ENCODE results near the gene YPEL2.

Gene YPEL2

GRCh38 chr17:59342681-59343131 lies 11.3 kb downstream of the YPEL2 start:
- no peak overlapping the region for H3K23ac ChIP-seq (ENCODE audit: low read length)
- H4K12ac ChIP-seq (ENCODE audit: low read depth, low read length), result no peak overlapping the region
- H3K9ac ChIP-seq (ENCODE audit: low read length), result no peak overlapping the region
- peaks cover 2 to 7% of the 10 kb centered on the region in 2 experiments for H3K36me3 ChIP-seq (ENCODE audit: control insufficient read depth in 1 of 2, insufficient read depth in 2 of 2, low read length in 2 of 2)
- no peak overlapping the region for H2AK5ac ChIP-seq (ENCODE audit: low read length)
- no peaks in the 10 kb centered on the region for H3K27me3 ChIP-seq (ENCODE audit: insufficient read depth, low read length)
- peak overlapping the region; percentile 34 for H3K4ac ChIP-seq (ENCODE audit: low read depth, low read length)
- peak overlapping the region; percentile 26 for H4K91ac ChIP-seq (ENCODE audit: low read depth, low read length)
- H2BK5ac ChIP-seq (ENCODE audit: low read depth, low read length, poor library complexity), result no peak overlapping the region
- H3K9me3 ChIP-seq (ENCODE audit: insufficient read depth, low read depth, low read length), result no peaks in the 10 kb centered on the region
- H2AFZ ChIP-seq (ENCODE audit: insufficient read depth, low read length, poor library complexity), result no peak overlapping the region
- H3K18ac ChIP-seq (ENCODE audit: low read length), result no peak overlapping the region
- H3K4me1 ChIP-seq (ENCODE audit: control insufficient read depth in 1 of 2, insufficient read depth in 2 of 2, low read length in 2 of 2), result peaks cover 20 to 34% of the 10 kb centered on the region in 2 experiments
- no CpG with 5 or more reads among the region's 4 CpGs for WGBS (ENCODE audit: extremely low coverage, insufficient coverage, insufficient read length)
- no peak overlapping the region for H3K4me2 ChIP-seq (ENCODE audit: low read length)
- no peak overlapping the region for H4K8ac ChIP-seq (ENCODE audit: low read depth, low read length)
- peaks cover 15% of the 10 kb centered on the region for H3K79me2 ChIP-seq (ENCODE audit: control insufficient read depth, insufficient read depth, low read length, poor library complexity)
- peaks cover 4% of the 10 kb centered on the region for H3K79me1 ChIP-seq (ENCODE audit: low read length)
- no peak overlapping the region for H2BK120ac ChIP-seq (ENCODE audit: insufficient read depth, low read length, poor library complexity)
- DNase-seq, result no peak
- no peak overlapping the region for H3K4me3 ChIP-seq (ENCODE audit: low read depth, low read length)
- H3K14ac ChIP-seq (ENCODE audit: low read length), result no peak overlapping the region
- H3K27ac ChIP-seq (ENCODE audit: low read depth, low read length), result no peak overlapping the region
- no peak overlapping the region for H2BK12ac ChIP-seq (ENCODE audit: low read length)

GRCh38 chr17:59345476-59345875 lies 14.0 kb downstream of the YPEL2 start:
- H4K91ac ChIP-seq (ENCODE audit: low read depth, low read length), result no peak overlapping the region

GRCh38 chr17:59346341-59346740 lies 14.9 kb downstream of the YPEL2 start:
- Histone ChIP-seq H2AK5ac (ENCODE audit: low read length) (no peak overlapping the region), H2BK120ac (ENCODE audit: insufficient read depth, low read length, poor library complexity) (no peak overlapping the region), H2BK12ac (ENCODE audit: low read length) (no peak overlapping the region), H3K4me2 (ENCODE audit: low read length) (no peak overlapping the region), H4K8ac (ENCODE audit: low read depth, low read length) (no peak overlapping the region), H3K36me3 (ENCODE audit: control insufficient read depth in 1 of 2, insufficient read depth in 2 of 2, low read length in 2 of 2) (peaks cover 2 to 7% of the 10 kb centered on the region in 2 experiments), H3K9me3 (ENCODE audit: insufficient read depth, low read depth, low read length) (no peaks in the 10 kb centered on the region), H2BK5ac (ENCODE audit: low read depth, low read length, poor library complexity) (no peak overlapping the region), H3K79me1 (ENCODE audit: low read length) (peaks cover 18% of the 10 kb centered on the region), H3K79me2 (ENCODE audit: control insufficient read depth, insufficient read depth, low read length, poor library complexity) (peaks cover 12% of the 10 kb centered on the region), H4K91ac (ENCODE audit: low read depth, low read length) (peak overlapping the region; percentile 10), H2AFZ (ENCODE audit: insufficient read depth, low read length, poor library complexity) (no peak overlapping the region), H3K27ac (ENCODE audit: low read depth, low read length) (no peak overlapping the region), H3K4me3 (ENCODE audit: low read depth, low read length) (no peak overlapping the region), H3K27me3 (ENCODE audit: insufficient read depth, low read length) (no peaks in the 10 kb centered on the region), H3K9ac (ENCODE audit: low read length) (no peak overlapping the region), H3K14ac (ENCODE audit: low read length) (no peak overlapping the region), H3K18ac (ENCODE audit: low read length) (peak overlapping the region; percentile 31), H3K23ac (ENCODE audit: low read length) (no peak overlapping the region), H3K4ac (ENCODE audit: low read depth, low read length) (no peak overlapping the region), H4K12ac (ENCODE audit: low read depth, low read length) (no peak overlapping the region), H3K4me1 (ENCODE audit: control insufficient read depth in 1 of 2, insufficient read depth in 2 of 2, low read length in 2 of 2) (peaks cover 25 to 37% of the 10 kb centered on the region in 2 experiments)
- WGBS (ENCODE audit: extremely low coverage, insufficient coverage, insufficient read length), result no CpG with 5 or more reads among the region's 4 CpGs
- DNase-seq, result no peak

More at GRCh38 chr17:59345476-59345875, 14.0 kb downstream of the YPEL2 start:
- peaks cover 14% of the 10 kb centered on the region for H3K79me2 ChIP-seq (ENCODE audit: control insufficient read depth, insufficient read depth, low read length, poor library complexity)
- no peak overlapping the region for H2BK5ac ChIP-seq (ENCODE audit: low read depth, low read length, poor library complexity)
- no CpG with 5 or more reads among the region's 7 CpGs for WGBS (ENCODE audit: extremely low coverage, insufficient coverage, insufficient read length)
- DNase-seq, result no peak
- no peak overlapping the region for H2BK120ac ChIP-seq (ENCODE audit: insufficient read depth, low read length, poor library complexity)
- H3K23ac ChIP-seq (ENCODE audit: low read length), result no peak overlapping the region
- no peaks in the 10 kb centered on the region for H3K9me3 ChIP-seq (ENCODE audit: insufficient read depth, low read depth, low read length)
- no peak overlapping the region for H3K27ac ChIP-seq (ENCODE audit: low read depth, low read length)
- no peak overlapping the region for H2AK5ac ChIP-seq (ENCODE audit: low read length)
- H2AFZ ChIP-seq (ENCODE audit: insufficient read depth, low read length, poor library complexity), result no peak overlapping the region
- no peak overlapping the region for H3K18ac ChIP-seq (ENCODE audit: low read length)
- H3K4me1 ChIP-seq (ENCODE audit: control insufficient read depth in 1 of 2, insufficient read depth in 2 of 2, low read length in 2 of 2), result peaks cover 25 to 37% of the 10 kb centered on the region in 2 experiments
- no peak overlapping the region for H3K4me3 ChIP-seq (ENCODE audit: low read depth, low read length)
- H3K4ac ChIP-seq (ENCODE audit: low read depth, low read length), result peak overlapping the region; percentile 56
- H3K9ac ChIP-seq (ENCODE audit: low read length), result no peak overlapping the region
- H2BK12ac ChIP-seq (ENCODE audit: low read length), result no peak overlapping the region
- no peak overlapping the region for H3K14ac ChIP-seq (ENCODE audit: low read length)
- peaks cover 17% of the 10 kb centered on the region for H3K79me1 ChIP-seq (ENCODE audit: low read length)
- peaks cover 2 to 7% of the 10 kb centered on the region in 2 experiments for H3K36me3 ChIP-seq (ENCODE audit: control insufficient read depth in 1 of 2, insufficient read depth in 2 of 2, low read length in 2 of 2)
- H4K12ac ChIP-seq (ENCODE audit: low read depth, low read length), result no peak overlapping the region
- no peak overlapping the region for H3K4me2 ChIP-seq (ENCODE audit: low read length)
- H3K27me3 ChIP-seq (ENCODE audit: insufficient read depth, low read length), result no peaks in the 10 kb centered on the region
- no peak overlapping the region for H4K8ac ChIP-seq (ENCODE audit: low read depth, low read length)

DNA sequence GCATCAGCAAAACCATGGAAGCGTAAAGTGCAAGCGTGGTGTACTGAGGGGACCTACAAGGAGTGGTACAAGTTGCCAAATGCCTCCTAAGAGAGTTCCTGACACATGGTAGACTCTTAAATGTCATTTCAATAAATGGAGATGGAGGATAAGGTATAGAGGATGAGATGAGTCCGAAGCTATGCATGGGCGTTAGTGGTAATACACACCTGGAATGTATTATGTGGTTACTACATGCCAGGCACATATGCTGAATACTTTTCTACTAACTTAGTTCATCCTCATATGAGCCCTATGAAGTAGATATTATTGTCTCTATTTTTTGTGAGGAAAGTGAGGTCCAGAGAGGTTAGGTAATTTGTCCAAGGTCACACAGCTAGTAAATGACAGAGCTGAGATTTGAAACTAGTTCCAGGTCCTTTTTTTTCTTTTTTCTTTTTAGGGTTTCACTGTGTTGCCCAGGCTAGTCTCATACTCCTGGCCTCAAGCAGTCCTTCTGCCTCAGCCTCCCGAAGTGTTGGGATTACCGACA lies 15.5 kb downstream of the YPEL2 start:
- no peak overlapping the region for H3K4ac ChIP-seq (ENCODE audit: low read depth, low read length)
- H2BK5ac ChIP-seq (ENCODE audit: low read depth, low read length, poor library complexity), result peak overlapping the region; percentile 13
- H3K4me2 ChIP-seq (ENCODE audit: low read length), result no peak overlapping the region
- peak overlapping the region; percentile 28 for H3K14ac ChIP-seq (ENCODE audit: low read length)
- no peak overlapping the region for H3K9ac ChIP-seq (ENCODE audit: low read length)
- no CpG with 5 or more reads among the region's 6 CpGs for WGBS (ENCODE audit: extremely low coverage, insufficient coverage, insufficient read length)
- H2BK12ac ChIP-seq (ENCODE audit: low read length), result peak overlapping the region; percentile 7
- no peak overlapping the region for H2AFZ ChIP-seq (ENCODE audit: insufficient read depth, low read length, poor library complexity)
- DNase-seq, result peak; percentile 65 to 81
- no peak overlapping the region for H4K12ac ChIP-seq (ENCODE audit: low read depth, low read length)
- H2AK5ac ChIP-seq (ENCODE audit: low read length), result peak overlapping the region; percentile 2
- H3K23ac ChIP-seq (ENCODE audit: low read length), result no peak overlapping the region
- H3K36me3 ChIP-seq (ENCODE audit: control insufficient read depth in 1 of 2, insufficient read depth in 2 of 2, low read length in 2 of 2), result peaks cover 2 to 7% of the 10 kb centered on the region in 2 experiments
- peak overlapping the region; percentile 20 for H4K91ac ChIP-seq (ENCODE audit: low read depth, low read length)
- H4K8ac ChIP-seq (ENCODE audit: low read depth, low read length), result peak overlapping the region; percentile 3
- H3K27ac ChIP-seq (ENCODE audit: low read depth, low read length), result peak overlapping the region; percentile 68
- peak overlapping the region; percentile 20 for H2BK120ac ChIP-seq (ENCODE audit: insufficient read depth, low read length, poor library complexity)
- no peaks in the 10 kb centered on the region for H3K27me3 ChIP-seq (ENCODE audit: insufficient read depth, low read length)
- no peak overlapping the region for H3K4me3 ChIP-seq (ENCODE audit: low read depth, low read length)
- peaks cover 25 to 35% of the 10 kb centered on the region in 2 experiments for H3K4me1 ChIP-seq (ENCODE audit: control insufficient read depth in 1 of 2, insufficient read depth in 2 of 2, low read length in 2 of 2)
- peak overlapping the region; percentile 49 for H3K18ac ChIP-seq (ENCODE audit: low read length)
- peaks cover 21% of the 10 kb centered on the region for H3K79me1 ChIP-seq (ENCODE audit: low read length)
- H3K9me3 ChIP-seq (ENCODE audit: insufficient read depth, low read depth, low read length), result no peaks in the 10 kb centered on the region
- peaks cover 11% of the 10 kb centered on the region for H3K79me2 ChIP-seq (ENCODE audit: control insufficient read depth, insufficient read depth, low read length, poor library complexity)
